Ishikawa (cell line): Measurements from ENCODE around the gene MCL1.

ENCODE experiments used
- CEBPB ChIP-seq: IDR thresholded peaks from 2 replicates; pipeline ENCODE4 v1.6.1; 2012
- CREB1 ChIP-seq: IDR thresholded peaks from 2 replicates; pipeline ENCODE4 v1.6.1; 2012; ENCODE audit warnings: low read depth
- EGR1 ChIP-seq: IDR thresholded peaks from 2 replicates; pipeline ENCODE4 v1.6.1; 2012
- EP300 ChIP-seq: IDR thresholded peaks from 2 replicates; pipeline ENCODE4 v1.6.1; 2012; ENCODE audit warnings: borderline replicate concordance
- FOXM1 ChIP-seq: IDR thresholded peaks from 2 replicates; pipeline ENCODE4 v1.6.1; 2012; ENCODE audit warnings: low read depth, borderline replicate concordance
- MAX ChIP-seq: IDR thresholded peaks from 2 replicates; pipeline ENCODE4 v1.6.1; 2012
- NFIC ChIP-seq: IDR thresholded peaks from 2 replicates; pipeline ENCODE4 v1.6.1; 2012
- RAD21 ChIP-seq: IDR thresholded peaks from 2 replicates; pipeline ENCODE4 v1.6.1; 2012; ENCODE audit warnings: low read depth
- REST ChIP-seq: IDR thresholded peaks from 2 replicates; pipeline ENCODE4 v1.6.1; 2012; ENCODE audit warnings: low read depth, mild to moderate bottlenecking
- TAF1 ChIP-seq: IDR thresholded peaks from 2 replicates; pipeline ENCODE4 v1.6.1; 2012; ENCODE audit warnings: low read depth, mild to moderate bottlenecking
- TCF12 ChIP-seq: IDR thresholded peaks from 2 replicates; pipeline ENCODE4 v1.6.1; 2012; ENCODE audit warnings: low read depth
- TEAD4 ChIP-seq: IDR thresholded peaks from 2 replicates; pipeline ENCODE4 v1.6.1; 2012
- USF1 ChIP-seq: IDR thresholded peaks from 2 replicates; pipeline ENCODE4 v1.6.1; 2012
- YY1 ChIP-seq: IDR thresholded peaks from 2 replicates; pipeline ENCODE4 v1.6.1; 2012; ENCODE audit warnings: low read depth
- ZBTB7A ChIP-seq: IDR thresholded peaks from 2 replicates; pipeline ENCODE4 v1.6.1; 2012; ENCODE audit warnings: low read depth

Gene MCL1

GRCh38 chr1:150567717-150568593, 11.5 kb downstream of the MCL1 start:
- peak; percentile 73 for TF ChIP-seq FOXM1
- TF ChIP-seq EGR1 = no peak
- peak; percentile 90 for TF ChIP-seq USF1
- TF ChIP-seq CEBPB = 0 out of 2 replicates have a peak, but pooled peaks have one; percentile 64
- no peak for TF ChIP-seq CREB1
- no peak for TF ChIP-seq YY1
- peak; percentile 94 for TF ChIP-seq TEAD4
- TF ChIP-seq MAX = peak; percentile 68; the same call in 1 of the 2 replicates
- TF ChIP-seq REST = no peak
- peak; percentile 87 for TF ChIP-seq NFIC
- no peak for TF ChIP-seq RAD21
- no peak for TF ChIP-seq TAF1
- peak; percentile 73; the same call in 1 of the 2 replicates for TF ChIP-seq TCF12
- TF ChIP-seq EP300 = peak; percentile 81
- TF ChIP-seq ZBTB7A = peak; percentile 63; the same call in 1 of the 2 replicates

- TF ChIP-seq MAX = no peak
- no peak for TF ChIP-seq YY1
- no peak for TF ChIP-seq FOXM1
These were observed 12.1 kb downstream of the MCL1 start for GRCh38 chr1:150567341-150567716.

GRCh38 chr1:150566589-150567340, 12.6 kb downstream of the MCL1 start:
- TF ChIP-seq TAF1 (no peak), TCF12 (no peak), EGR1 (no peak)

- TF ChIP-seq NFIC (no peak), EGR1 (no peak), CREB1 (no peak), EP300 (no peak)
These were observed 15.1 kb downstream of the MCL1 start for GRCh38 chr1:150564051-150564991.

GRCh38 chr1:150563340-150564038, 15.9 kb downstream of the MCL1 start:
- no peak for TF ChIP-seq TAF1
- no peak for TF ChIP-seq ZBTB7A
- TF ChIP-seq YY1 = no peak
- peak; percentile 56; the same call in 1 of the 2 replicates for TF ChIP-seq NFIC
- no peak for TF ChIP-seq FOXM1
- 0 out of 2 replicates have a peak, but pooled peaks have one; percentile 19 for TF ChIP-seq TEAD4
- no peak for TF ChIP-seq EGR1
- TF ChIP-seq CREB1 = no peak
- TF ChIP-seq MAX = no peak
- TF ChIP-seq CEBPB = no peak
- TF ChIP-seq REST = no peak
